HepG2 (cell line): Measurements from ENCODE around the gene DAB1.

Source experiments
- ATAD3A ChIP-seq: sonication (generic); formaldehyde crosslinking; IDR thresholded peaks from 2 replicates; pipeline ENCODE4 v1.4.0; 2020; ENCODE audit warnings: missing genetic modification reagents
- CHD2 ChIP-seq: IDR thresholded peaks from 2 replicates; pipeline ENCODE4 v1.6.1; 2011; ENCODE audit warnings: low read depth, low read length, improper control_type of control experiment
- EP300 ChIP-seq, 3 experiments: sonication (generic) in 1 of 3; formaldehyde crosslinking in 1 of 3; IDR thresholded peaks; 2 replicates each; pipeline versions ENCODE4 v1.5.1 to v1.6.1; 2011 to 2020; ENCODE audit warnings: low read depth in 2 of 3, low read length in 2 of 3, borderline replicate concordance in 1 of 3, improper control_type of control experiment in 1 of 3, mild to moderate bottlenecking in 1 of 3, missing genetic modification reagents in 1 of 3, moderate library complexity in 1 of 3
- FOSL2 ChIP-seq: sonication (generic); formaldehyde crosslinking; IDR thresholded peaks from 2 replicates; pipeline ENCODE4 v1.4.0; 2020; ENCODE audit warnings: missing genetic modification reagents
- FOXK1 ChIP-seq: sonication (generic); formaldehyde crosslinking; IDR thresholded peaks from 2 replicates; pipeline ENCODE4 v1.4.0; 2020; ENCODE audit warnings: low read depth, missing genetic modification reagents, borderline replicate concordance
- FOXO4 ChIP-seq: sonication (generic); formaldehyde crosslinking; conservative IDR thresholded peaks from 2 replicates; pipeline ENCODE4 v1.8.1; 2023; ENCODE audit warnings: missing genetic modification reagents
- HDAC2 ChIP-seq: sonication (generic); formaldehyde crosslinking; IDR thresholded peaks from 2 replicates; pipeline ENCODE4 v1.4.0; 2020; ENCODE audit warnings: missing genetic modification reagents
- KAT2B ChIP-seq: fragments of 150-350 bp; IDR thresholded peaks from 2 replicates; pipeline ENCODE4 v1.6.1; 2014; ENCODE audit warnings: low read depth, low read length, borderline replicate concordance
- NFATC3 ChIP-seq: sonication (generic); formaldehyde crosslinking; IDR thresholded peaks from 2 replicates; pipeline ENCODE4 v1.5.1; 2020; ENCODE audit warnings: mild to moderate bottlenecking, missing genetic modification reagents
- ZFP82 ChIP-seq: sonication (generic); formaldehyde crosslinking; IDR thresholded peaks from 2 replicates; pipeline ENCODE4 v1.5.1; 2020; ENCODE audit warnings: mild to moderate bottlenecking, missing genetic modification reagents, borderline replicate concordance

GRCh38 chr1:57450981-57451380 lies 27.1 kb upstream of the DAB1 start:
- no peak for TF ChIP-seq EP300 (IDR thresholded peaks at IDR 0.05; ENCODE audit: low read depth in 2 of 2, low read length in 2 of 2)
- no peak for TF ChIP-seq EP300 (CRISPR knock-in tag; IDR thresholded peaks at IDR 0.05; ENCODE audit: borderline replicate concordance)
- TF ChIP-seq HDAC2 (CRISPR knock-in tag): no peak
- TF ChIP-seq FOXK1 (CRISPR knock-in tag): no peak
- no peak for TF ChIP-seq FOSL2
- TF ChIP-seq FOXO4 (CRISPR knock-in tag): no peak
- no peak for TF ChIP-seq KAT2B
- TF ChIP-seq ATAD3A (CRISPR knock-in tag): no peak
- TF ChIP-seq ZFP82 (CRISPR knock-in tag): no peak
- no peak for TF ChIP-seq CHD2
- no peak for TF ChIP-seq NFATC3 (CRISPR knock-in tag)
